GM19463 (cell line): ENCODE data around the gene ZNF69.
"Not testable (repeated sequence)": the region's sequence is repeated elsewhere in the genome, so short reads cannot be mapped to it uniquely, and the experiment has no call there.

ENCODE experiments used
- ATAC-seq: cut with Tn5 transposase; IDR thresholded peaks from one replicate; pipeline ENCODE4 v1.9.1; 2021; ENCODE audit warnings: mild to moderate bottlenecking, moderate library complexity; ENCODE audit not compliant: unreplicated experiment

ZNF69 gene

GRCh38 chr19:11890634-11891033 is 3.1 kb downstream of the ZNF69 start:
- ATAC-seq, result no peak

- ATAC-seq, result no peak
Measured at GRCh38 chr19:11894851-11895250, 7.3 kb downstream of the ZNF69 start.

- ATAC-seq, result no peak
Measured at GRCh38 chr19:11902228-11902627, 14.6 kb downstream of the ZNF69 start.

- ATAC-seq, result no peak
Measured at GRCh38 chr19:11905928-11906327, 18.3 kb downstream of the ZNF69 start.

- ATAC-seq, result not testable (repeated sequence)
Measured at GRCh38 chr19:11911937-11912336, 24.4 kb downstream of the ZNF69 start.

- ATAC-seq, result not testable (repeated sequence)
Measured at GRCh38 chr19:11914417-11915051, 27.0 kb downstream of the ZNF69 start.

- ATAC-seq, result no peak
Measured at GRCh38 chr19:11921852-11922495, 34.4 kb downstream of the ZNF69 start.

GRCh38 chr19:11924886-11925650 is 37.5 kb downstream of the ZNF69 start, which contains the start of gene ZNF700:
ZNF700 (plus strand) TSS chr19:11925107; CDS start chr19:11925211, 104 bp downstream.
- ATAC-seq, result peak; percentile 80

GRCh38 chr19:11925651-11926187 is 38.1 kb downstream of the ZNF69 start:
- not testable (repeated sequence) for ATAC-seq

GRCh38 chr19:11927227-11927626 is 39.6 kb downstream of the ZNF69 start:
- no peak for ATAC-seq

GRCh38 chr19:11931051-11931450 is 43.5 kb downstream of the ZNF69 start:
- no peak for ATAC-seq

GRCh38 chr19:11931513-11931912 is 43.9 kb downstream of the ZNF69 start:
- ATAC-seq, result no peak

GRCh38 chr19:11935829-11936228 is 48.2 kb downstream of the ZNF69 start:
- ATAC-seq, result not testable (repeated sequence)

- ATAC-seq, result not testable (repeated sequence)
Measured at GRCh38 chr19:11938383-11938782, 50.8 kb downstream of the ZNF69 start.

GRCh38 chr19:11941361-11941887 is 53.8 kb downstream of the ZNF69 start:
- ATAC-seq, result not testable (repeated sequence)

- ATAC-seq, result no peak
Measured at GRCh38 chr19:11942008-11942842, 54.6 kb downstream of the ZNF69 start.

- ATAC-seq, result no peak
Measured at GRCh38 chr19:11942843-11943108, 55.2 kb downstream of the ZNF69 start.

- ATAC-seq, result no peak
Measured at GRCh38 chr19:11944656-11945055, 57.1 kb downstream of the ZNF69 start.

GRCh38 chr19:11948646-11949045 is 61.1 kb downstream of the ZNF69 start:
- no peak for ATAC-seq

GRCh38 chr19:11949201-11949600 is 61.6 kb downstream of the ZNF69 start:
- no peak for ATAC-seq
